Measurements from ENCODE around the gene FAM98C.

FAM98C gene

GRCh38 chr19:38433268-38433733 is 30.4 kb downstream of the FAM98C start, which contains the start of gene RYR1:
Gene RYR1 (plus strand): TSS chr19:38433691. CDS start chr19:38433830, 139 bp downstream.
- no peak within 1 kb of the TSS for H3K4me3 ChIP-seq (ENCODE audit: low read depth in 1 of 2, low read length in 2 of 2)
- H3K79me2 ChIP-seq (ENCODE audit: insufficient read depth, low read length), result no peaks in the 10 kb centered on the region
- no peaks in the 10 kb centered on the region for H4K20me1 ChIP-seq (ENCODE audit: insufficient read depth, low read length)
- H3K9me3 ChIP-seq (ENCODE audit: insufficient read depth, low read length, severe bottlenecking), result no peaks in the 10 kb centered on the region
- no peak for TF ChIP-seq EZH2 (IDR thresholded peaks at IDR 0.05; ENCODE audit: borderline replicate concordance, low read depth, low read length, severe bottlenecking)
- TF ChIP-seq, protein P1, sequence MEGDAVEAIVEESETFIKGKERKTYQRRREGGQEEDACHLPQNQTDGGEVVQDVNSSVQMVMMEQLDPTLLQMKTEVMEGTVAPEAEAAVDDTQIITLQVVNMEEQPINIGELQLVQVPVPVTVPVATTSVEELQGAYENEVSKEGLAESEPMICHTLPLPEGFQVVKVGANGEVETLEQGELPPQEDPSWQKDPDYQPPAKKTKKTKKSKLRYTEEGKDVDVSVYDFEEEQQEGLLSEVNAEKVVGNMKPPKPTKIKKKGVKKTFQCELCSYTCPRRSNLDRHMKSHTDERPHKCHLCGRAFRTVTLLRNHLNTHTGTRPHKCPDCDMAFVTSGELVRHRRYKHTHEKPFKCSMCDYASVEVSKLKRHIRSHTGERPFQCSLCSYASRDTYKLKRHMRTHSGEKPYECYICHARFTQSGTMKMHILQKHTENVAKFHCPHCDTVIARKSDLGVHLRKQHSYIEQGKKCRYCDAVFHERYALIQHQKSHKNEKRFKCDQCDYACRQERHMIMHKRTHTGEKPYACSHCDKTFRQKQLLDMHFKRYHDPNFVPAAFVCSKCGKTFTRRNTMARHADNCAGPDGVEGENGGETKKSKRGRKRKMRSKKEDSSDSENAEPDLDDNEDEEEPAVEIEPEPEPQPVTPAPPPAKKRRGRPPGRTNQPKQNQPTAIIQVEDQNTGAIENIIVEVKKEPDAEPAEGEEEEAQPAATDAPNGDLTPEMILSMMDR (IDR thresholded peaks at IDR 0.05; ENCODE audit: borderline replicate concordance, extremely low read depth, low read length, poor library complexity, severe bottlenecking), result no peak
- H2AFZ ChIP-seq (ENCODE audit: low read depth, low read length), result no peak within 1 kb of the TSS
- no peaks in the 10 kb centered on the region for H3K36me3 ChIP-seq (ENCODE audit: insufficient read depth, low read length)
- H3K27me3 ChIP-seq (ENCODE audit: insufficient read depth, low read length, poor library complexity), result no peaks in the 10 kb centered on the region
- H3K27ac ChIP-seq (ENCODE audit: low read length), result no peak within 1 kb of the TSS
- H3K4me1 ChIP-seq (ENCODE audit: insufficient read depth, low read length), result no peaks in the 10 kb centered on the region
- H3K9ac ChIP-seq (ENCODE audit: low read depth, low read length), result no peak within 1 kb of the TSS
- DNase-seq (no peak), ATAC-seq (ENCODE audit: insufficient read depth, low read depth) (no peak)
- H3K4me2 ChIP-seq (ENCODE audit: insufficient read depth, low read length), result no peak within 1 kb of the TSS

GRCh38 chr19:38434549-38435051 is 31.7 kb downstream of the FAM98C start:
- no peaks in the 10 kb centered on the region for H4K20me1 ChIP-seq (ENCODE audit: insufficient read depth, low read length)
- H3K27ac ChIP-seq (ENCODE audit: low read length), result no peak overlapping the region
- no peaks in the 10 kb centered on the region for H3K79me2 ChIP-seq (ENCODE audit: insufficient read depth, low read length)
- no peaks in the 10 kb centered on the region for H3K27me3 ChIP-seq (ENCODE audit: insufficient read depth, low read length, poor library complexity)
- no peaks in the 10 kb centered on the region for H3K36me3 ChIP-seq (ENCODE audit: insufficient read depth, low read length)
- no peaks in the 10 kb centered on the region for H3K4me1 ChIP-seq (ENCODE audit: insufficient read depth, low read length)
- no peak for ATAC-seq (ENCODE audit: insufficient read depth, low read depth)
- no peak overlapping the region for H3K4me3 ChIP-seq (ENCODE audit: low read depth in 1 of 2, low read length in 2 of 2)
- no peaks in the 10 kb centered on the region for H3K9me3 ChIP-seq (ENCODE audit: insufficient read depth, low read length, severe bottlenecking)
- no peak overlapping the region for H3K4me2 ChIP-seq (ENCODE audit: insufficient read depth, low read length)
- H2AFZ ChIP-seq (ENCODE audit: low read depth, low read length), result no peak overlapping the region
- no peak overlapping the region for H3K9ac ChIP-seq (ENCODE audit: low read depth, low read length)
- TF ChIP-seq EZH2 (IDR thresholded peaks at IDR 0.05; ENCODE audit: borderline replicate concordance, low read depth, low read length, severe bottlenecking), result no peak
- TF ChIP-seq, protein P1 (IDR thresholded peaks at IDR 0.05; ENCODE audit: borderline replicate concordance, extremely low read depth, low read length, poor library complexity, severe bottlenecking), result no peak
- DNase-seq, result no peak

DNA sequence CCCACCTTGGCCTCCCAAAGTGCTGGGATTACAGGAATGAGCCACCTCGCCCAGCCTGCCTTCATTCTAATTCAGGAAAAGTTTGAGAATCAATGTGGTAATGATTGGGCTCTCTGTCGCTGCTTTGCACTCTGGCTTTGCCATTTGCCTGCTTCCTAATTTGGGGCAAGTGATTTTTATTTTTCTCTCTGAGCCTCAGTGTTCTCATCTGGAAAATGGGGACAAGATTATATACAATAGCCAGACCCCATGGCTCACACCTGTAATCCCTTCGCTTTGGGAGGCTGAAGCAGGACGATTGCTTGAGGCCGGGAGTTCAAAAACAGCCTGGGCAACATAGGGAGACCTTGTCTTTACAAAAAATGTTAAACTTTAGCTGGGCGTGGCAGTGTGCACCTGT is 34.4 kb downstream of the FAM98C start:
- Histone ChIP-seq H3K4me2 (ENCODE audit: insufficient read depth, low read length) (no peak overlapping the region), H4K20me1 (ENCODE audit: insufficient read depth, low read length) (no peaks in the 10 kb centered on the region), H3K9me3 (ENCODE audit: insufficient read depth, low read length, severe bottlenecking) (no peaks in the 10 kb centered on the region), H3K4me3 (ENCODE audit: low read depth in 1 of 2, low read length in 2 of 2) (no peak overlapping the region), H2AFZ (ENCODE audit: low read depth, low read length) (no peak overlapping the region), H3K27me3 (ENCODE audit: insufficient read depth, low read length, poor library complexity) (no peaks in the 10 kb centered on the region), H3K36me3 (ENCODE audit: insufficient read depth, low read length) (no peaks in the 10 kb centered on the region), H3K9ac (ENCODE audit: low read depth, low read length) (no peak overlapping the region), H3K27ac (ENCODE audit: low read length) (no peak overlapping the region), H3K79me2 (ENCODE audit: insufficient read depth, low read length) (no peaks in the 10 kb centered on the region), H3K4me1 (ENCODE audit: insufficient read depth, low read length) (no peaks in the 10 kb centered on the region)
- DNase-seq, result no peak
- TF ChIP-seq, protein P1 (IDR thresholded peaks at IDR 0.05; ENCODE audit: borderline replicate concordance, extremely low read depth, low read length, poor library complexity, severe bottlenecking), result no peak
- no peak for TF ChIP-seq EZH2 (IDR thresholded peaks at IDR 0.05; ENCODE audit: borderline replicate concordance, low read depth, low read length, severe bottlenecking)
- no peak for ATAC-seq (ENCODE audit: insufficient read depth, low read depth)
